Tibial nerve (tissue), 4 donors: Measurements from ENCODE around the gene UNC79. TPM values are rescaled to one million over a fixed set of nuclear protein-coding genes. Genes with fewer than 3 reads are reported as not detected.

ENCODE experiments used
- DNase-seq, 2 donors: peaks; one replicate each; pipeline ENCODE4 v3.0.0-alpha.2; 2019; ENCODE audit warnings: low spot score in 2 of 2
- H3K27ac ChIP-seq, 4 donors: fragments of 200-600 bp; sonication (generic) in 3 of 4; one replicate each; pipeline ENCODE4 v1.5.1; 2017 to 2019; ENCODE audit warnings: mild to moderate bottlenecking in 1 of 4
- H3K27me3 ChIP-seq, 2 donors: fragments of 200-600 bp; sonication (generic) in 1 of 2; one replicate each; pipeline versions ENCODE4 v1.5.1 to v1.6.0; 2017 to 2019
- H3K36me3 ChIP-seq, 3 donors: fragments of 200-600 bp; sonication (generic); one replicate each; pipeline ENCODE4 v1.5.1; 2018 to 2019
- H3K4me1 ChIP-seq, 4 donors: fragments of 200-600 bp; sonication (generic) in 3 of 4; one replicate each; pipeline ENCODE4 v1.5.1; 2017 to 2019
- H3K4me3 ChIP-seq, 4 donors: fragments of 200-600 bp; sonication (generic) in 3 of 4; one replicate each; pipeline ENCODE4 v1.5.1; 2017 to 2019; ENCODE audit warnings: mild to moderate bottlenecking in 1 of 4, moderate library complexity in 1 of 4
- H3K9me3 ChIP-seq, 4 donors: fragments of 200-600 bp; sonication (generic) in 3 of 4; one replicate each; pipeline ENCODE4 v1.5.1; 2017 to 2019
- CTCF ChIP-seq, 5 experiments: fragments of 200-600 bp in 3 of 5; fragments of 450-650 bp in 2 of 5; sonication (generic) in 3 of 5; IDR thresholded peaks; one replicate each; pipeline ENCODE4 v1.5.1; 2016 to 2019; ENCODE audit warnings: antibody characterized with exemption in 5 of 5, mild to moderate bottlenecking in 3 of 5, moderate library complexity in 2 of 5
- EP300 ChIP-seq, 2 donors: sonication (generic); formaldehyde crosslinking; IDR thresholded peaks; one replicate each; pipeline ENCODE4 v1.6.1; 2017; ENCODE audit warnings: antibody characterized with exemption in 2 of 2, mild to moderate bottlenecking in 1 of 2
- POLR2A ChIP-seq, 2 donors: fragments of 450-650 bp; IDR thresholded peaks; one replicate each; pipeline ENCODE4 v1.6.1; 2017; ENCODE audit warnings: antibody characterized with exemption in 2 of 2, mild to moderate bottlenecking in 2 of 2, moderate library complexity in 2 of 2
- WGBS, 2 donors: methylation state at CpG; one replicate each; pipeline ENCODE4 v1.1.5; 2018; 5-methylcytosine and 5-hydroxymethylcytosine counted together
- total RNA-seq, 4 donors: library from RNA; depleted of rRNA; stranded (reverse); fragments of >200 nt; gene quantifications; one replicate each; pipeline ENCODE4 v1.1.0, GENCODE V29; 2016

The UNC79 gene
- total RNA-seq, 4 donors from 2014 or later: under 0.01 to 1.3 (median 0.21) TPM; not detected in 1

DNA sequence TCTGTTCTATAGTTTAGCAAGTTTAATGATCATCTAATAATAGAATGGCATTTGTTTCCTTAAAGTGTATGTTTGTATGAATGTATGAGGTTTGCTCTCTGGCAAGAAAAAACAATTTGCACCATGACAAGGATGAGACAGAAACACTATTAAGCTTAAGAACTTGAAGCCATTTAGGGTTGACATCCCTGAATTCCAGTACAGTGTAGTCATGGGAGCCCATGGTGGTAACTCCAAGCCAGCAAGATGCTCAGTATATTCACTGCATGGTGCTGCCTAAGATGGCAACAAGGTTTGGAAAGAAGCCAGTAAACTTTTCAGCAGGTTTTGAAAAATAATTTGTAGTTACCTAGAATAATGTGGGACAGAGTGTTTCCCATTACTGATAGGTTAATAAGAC is 198.9 kb downstream of the UNC79 start:
- no peak overlapping the region for H3K4me3 ChIP-seq
- H3K36me3 ChIP-seq: no peaks in the 10 kb centered on the region
- DNase-seq: no peak
- H3K27me3 ChIP-seq: no peaks in the 10 kb centered on the region
- no peaks in the 10 kb centered on the region for H3K4me1 ChIP-seq
- no peak overlapping the region for H3K27ac ChIP-seq
- TF ChIP-seq CTCF (IDR thresholded peaks at IDR 0.05) (no peak), POLR2A (IDR thresholded peaks at IDR 0.05) (no peak), EP300 (IDR thresholded peaks at IDR 0.05) (no peak)
- H3K9me3 ChIP-seq: no peaks in the 10 kb centered on the region

DNA sequence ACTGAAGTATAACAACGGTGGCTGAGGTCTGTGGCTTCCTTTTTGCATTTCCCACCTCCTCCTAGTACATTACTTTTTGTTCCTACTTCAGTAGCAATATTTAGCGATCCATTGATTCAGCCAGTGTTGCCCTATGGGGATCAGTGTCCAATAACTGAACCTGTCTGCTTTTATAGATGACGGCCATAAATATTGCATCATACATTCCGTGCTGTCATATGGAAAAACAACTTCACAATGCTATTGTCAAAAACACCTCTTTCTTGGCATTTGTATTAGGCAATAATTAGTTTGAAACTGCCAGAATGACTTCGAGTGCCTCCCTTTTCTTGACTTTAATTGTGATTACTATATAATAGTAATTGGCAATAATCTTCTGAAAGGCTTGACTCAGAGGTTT is 208.1 kb downstream of the UNC79 start:
- H3K9me3 ChIP-seq: no peaks in the 10 kb centered on the region
- 79 to 80% methylated on average over 5 of the region's 5 CpGs for WGBS, 2 donors
- H3K4me3 ChIP-seq: no peak overlapping the region
- TF ChIP-seq CTCF (IDR thresholded peaks at IDR 0.05) (no peak), EP300 (IDR thresholded peaks at IDR 0.05) (no peak), POLR2A (IDR thresholded peaks at IDR 0.05) (no peak)
- H3K27me3 ChIP-seq: no peaks in the 10 kb centered on the region
- no peak for DNase-seq
- no peak overlapping the region for H3K27ac ChIP-seq
- H3K36me3 ChIP-seq: no peaks in the 10 kb centered on the region
- no peaks in the 10 kb centered on the region for H3K4me1 ChIP-seq

DNA sequence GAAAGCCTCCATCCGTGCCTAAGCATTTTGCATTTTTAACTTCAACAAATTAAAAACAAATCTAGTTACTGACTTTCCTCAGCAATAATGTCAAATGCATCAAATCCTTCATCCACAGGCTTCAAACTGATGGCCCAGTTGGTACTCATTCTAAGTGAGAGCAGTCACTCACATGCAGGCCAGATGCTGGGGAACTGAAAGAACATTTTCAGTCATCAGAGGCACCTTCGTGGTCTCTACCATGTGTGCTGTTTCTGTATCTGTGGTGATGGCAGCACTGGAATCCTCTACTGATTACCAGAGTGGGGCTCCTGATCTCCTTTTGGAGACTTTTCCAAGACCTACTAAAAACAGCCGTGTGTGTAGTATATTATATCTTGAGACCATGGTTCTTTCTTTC is 212.4 kb downstream of the UNC79 start:
- Histone ChIP-seq H3K9me3 (no peaks in the 10 kb centered on the region), H3K4me3 (no peak overlapping the region), H3K27ac (no peak overlapping the region), H3K36me3 (no peaks in the 10 kb centered on the region), H3K4me1 (no peaks in the 10 kb centered on the region), H3K27me3 (no peaks in the 10 kb centered on the region)
- no peak for TF ChIP-seq CTCF (IDR thresholded peaks at IDR 0.05)
- TF ChIP-seq POLR2A (IDR thresholded peaks at IDR 0.05): no peak
- no peak for TF ChIP-seq EP300 (IDR thresholded peaks at IDR 0.05)
- 52 to 66% methylated on average over 3 of the region's 3 CpGs for WGBS, 2 donors
- no peak for DNase-seq

DNA sequence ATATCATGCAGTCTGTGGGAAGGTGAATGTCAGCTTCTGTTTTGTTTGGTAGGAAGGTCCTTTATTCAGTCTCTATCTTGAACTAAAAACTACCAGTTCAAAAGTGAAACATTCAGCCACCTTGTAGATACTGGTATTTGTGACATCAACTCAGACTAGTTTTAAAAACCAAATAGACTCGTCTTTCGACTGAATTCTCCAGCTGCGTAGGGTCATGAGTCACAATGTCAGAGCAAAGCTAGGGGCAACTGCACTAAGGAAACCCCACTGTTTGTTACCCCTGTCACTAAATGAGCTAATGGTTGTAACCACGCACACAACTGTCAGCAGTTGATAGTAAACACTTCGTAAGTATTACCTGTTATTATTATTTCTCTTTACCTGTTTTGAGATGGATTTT is 212.9 kb downstream of the UNC79 start:
- WGBS, 2 donors: 90 to 91% methylated on average over 5 of the region's 5 CpGs
- no peaks in the 10 kb centered on the region for H3K9me3 ChIP-seq
- H3K4me3 ChIP-seq: no peak overlapping the region
- H3K36me3 ChIP-seq: no peaks in the 10 kb centered on the region
- no peak overlapping the region for H3K27ac ChIP-seq
- DNase-seq: no peak
- no peaks in the 10 kb centered on the region for H3K4me1 ChIP-seq
- H3K27me3 ChIP-seq: no peaks in the 10 kb centered on the region
- no peak for TF ChIP-seq EP300 (IDR thresholded peaks at IDR 0.05)
- no peak for TF ChIP-seq CTCF (IDR thresholded peaks at IDR 0.05)
- no peak for TF ChIP-seq POLR2A (IDR thresholded peaks at IDR 0.05)

DNA sequence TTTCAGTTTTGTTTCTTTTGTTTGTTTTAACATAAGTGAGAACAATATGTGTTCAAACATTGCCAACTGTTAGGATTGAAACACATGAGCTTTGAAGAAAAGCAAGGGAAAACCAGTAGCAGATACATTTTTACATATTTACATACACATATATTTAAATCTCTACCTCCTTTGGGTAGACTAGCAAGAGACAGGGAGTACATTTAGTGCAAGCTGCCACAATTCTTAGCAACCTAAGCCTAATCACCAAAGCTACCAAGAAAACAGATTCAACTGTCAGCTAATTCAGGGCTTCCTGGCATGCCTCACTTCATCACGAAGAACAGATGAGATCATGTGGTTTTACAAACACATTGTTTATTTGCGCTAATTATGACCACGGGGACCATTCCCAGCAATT is 214.5 kb downstream of the UNC79 start:
- Histone ChIP-seq H3K27ac (no peak overlapping the region), H3K36me3 (no peaks in the 10 kb centered on the region), H3K4me3 (no peak overlapping the region), H3K27me3 (no peaks in the 10 kb centered on the region), H3K9me3 (no peaks in the 10 kb centered on the region), H3K4me1 (no peaks in the 10 kb centered on the region)
- DNase-seq: no peak
- no peak for TF ChIP-seq EP300 (IDR thresholded peaks at IDR 0.05)
- TF ChIP-seq CTCF (IDR thresholded peaks at IDR 0.05): no peak
- no peak for TF ChIP-seq POLR2A (IDR thresholded peaks at IDR 0.05)
- WGBS, 2 donors: 35 to 43% methylated on average over 3 of the region's 3 CpGs
